Measurements from ENCODE around the gene EPB41. TPM values are rescaled to one million over a fixed set of nuclear protein-coding genes. Genes with fewer than 3 reads are reported as not detected.

Gene EPB41
- total RNA-seq, 1 experiment from 2014 or later = 20.2 TPM

DNA sequence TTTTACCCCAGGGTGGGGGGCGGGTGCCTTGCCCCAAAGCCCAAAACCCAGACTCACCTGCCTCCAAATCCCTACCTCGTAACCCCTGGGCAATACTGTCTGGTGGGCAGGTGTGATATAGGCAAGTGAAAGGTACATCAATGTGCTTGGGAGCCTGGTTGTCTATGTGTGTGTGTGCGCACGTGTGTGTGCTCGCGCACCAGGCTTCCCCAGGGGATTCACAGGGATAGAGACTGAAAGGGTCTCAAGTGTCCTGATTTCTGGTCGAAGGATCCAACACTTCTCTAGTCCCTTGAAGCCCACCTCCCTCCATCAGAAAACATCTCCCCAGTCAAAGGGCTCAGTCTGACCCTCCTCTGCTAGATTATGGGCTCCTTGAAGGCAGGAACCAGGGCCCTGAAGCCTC lies 28.9 kb upstream of the EPB41 start:
- BruUV-seq (replicated peaks) = no TSS peak
- DNase-seq (ENCODE audit: low read depth, low spot score) (no peak), ATAC-seq (no peak)
- no peaks in the 10 kb centered on the region for H3K27me3 ChIP-seq (ENCODE audit: control insufficient read depth, insufficient read depth, low read length)
- intact Hi-C loops (cut with micrococcal nuclease; ENCODE audit: unreplicated experiment) = no loop called here
- in situ Hi-C loops (cut with HindIII; ENCODE audit: low pct_unique_long_range_greater_than_20kb, low sequenced_read_pairs) = no loop called here
- peaks cover 12% of the 10 kb centered on the region for H3K4me1 ChIP-seq (ENCODE audit: control insufficient read depth, insufficient read depth, low read length)
- ChIA-PET CTCF (interaction anchor here (0.6 to 0.7 kb wide), 3 partner anchors 29 to 335 kb away, joined by 4 to 5 read pairs (median 4); partner anchors contain the start of gene EPB41), POLR2A (interaction anchor here (0.7 kb wide), 1 partner anchor 18 kb away, joined by 9 read pairs; no protein-coding TSS in a partner anchor)
- H3K4me3 ChIP-seq (ENCODE audit: low read depth in 2 of 2, low read length in 2 of 2) = no peak overlapping the region
- H3K9me3 ChIP-seq (ENCODE audit: control insufficient read depth, insufficient read depth, low read depth, low read length) = no peaks in the 10 kb centered on the region
- TF ChIP-seq, protein P1, sequence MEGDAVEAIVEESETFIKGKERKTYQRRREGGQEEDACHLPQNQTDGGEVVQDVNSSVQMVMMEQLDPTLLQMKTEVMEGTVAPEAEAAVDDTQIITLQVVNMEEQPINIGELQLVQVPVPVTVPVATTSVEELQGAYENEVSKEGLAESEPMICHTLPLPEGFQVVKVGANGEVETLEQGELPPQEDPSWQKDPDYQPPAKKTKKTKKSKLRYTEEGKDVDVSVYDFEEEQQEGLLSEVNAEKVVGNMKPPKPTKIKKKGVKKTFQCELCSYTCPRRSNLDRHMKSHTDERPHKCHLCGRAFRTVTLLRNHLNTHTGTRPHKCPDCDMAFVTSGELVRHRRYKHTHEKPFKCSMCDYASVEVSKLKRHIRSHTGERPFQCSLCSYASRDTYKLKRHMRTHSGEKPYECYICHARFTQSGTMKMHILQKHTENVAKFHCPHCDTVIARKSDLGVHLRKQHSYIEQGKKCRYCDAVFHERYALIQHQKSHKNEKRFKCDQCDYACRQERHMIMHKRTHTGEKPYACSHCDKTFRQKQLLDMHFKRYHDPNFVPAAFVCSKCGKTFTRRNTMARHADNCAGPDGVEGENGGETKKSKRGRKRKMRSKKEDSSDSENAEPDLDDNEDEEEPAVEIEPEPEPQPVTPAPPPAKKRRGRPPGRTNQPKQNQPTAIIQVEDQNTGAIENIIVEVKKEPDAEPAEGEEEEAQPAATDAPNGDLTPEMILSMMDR (IDR thresholded peaks at IDR 0.05) = no peak
- TF ChIP-seq REST (IDR thresholded peaks at IDR 0.05; ENCODE audit: insufficient read depth in 1 of 2, low read depth in 2 of 2, low read length in 1 of 2) = no peak
- TF ChIP-seq TCF7L2 (IDR thresholded peaks at IDR 0.05; ENCODE audit: low read depth, low read length) = no peak
- no peak for TF ChIP-seq SIN3A (IDR thresholded peaks at IDR 0.05; ENCODE audit: borderline replicate concordance, insufficient read depth, low read depth, low read length)
- no peak for TF ChIP-seq POLR2AphosphoS5 (IDR thresholded peaks at IDR 0.05; ENCODE audit: low read depth, low read length)
- no peaks in the 10 kb centered on the region; the same call in 1 of the 2 replicates for H3K36me3 ChIP-seq (ENCODE audit: control insufficient read depth, insufficient read depth, low read length)
- no peak overlapping the region for H3K27ac ChIP-seq (ENCODE audit: low read length)

DNA sequence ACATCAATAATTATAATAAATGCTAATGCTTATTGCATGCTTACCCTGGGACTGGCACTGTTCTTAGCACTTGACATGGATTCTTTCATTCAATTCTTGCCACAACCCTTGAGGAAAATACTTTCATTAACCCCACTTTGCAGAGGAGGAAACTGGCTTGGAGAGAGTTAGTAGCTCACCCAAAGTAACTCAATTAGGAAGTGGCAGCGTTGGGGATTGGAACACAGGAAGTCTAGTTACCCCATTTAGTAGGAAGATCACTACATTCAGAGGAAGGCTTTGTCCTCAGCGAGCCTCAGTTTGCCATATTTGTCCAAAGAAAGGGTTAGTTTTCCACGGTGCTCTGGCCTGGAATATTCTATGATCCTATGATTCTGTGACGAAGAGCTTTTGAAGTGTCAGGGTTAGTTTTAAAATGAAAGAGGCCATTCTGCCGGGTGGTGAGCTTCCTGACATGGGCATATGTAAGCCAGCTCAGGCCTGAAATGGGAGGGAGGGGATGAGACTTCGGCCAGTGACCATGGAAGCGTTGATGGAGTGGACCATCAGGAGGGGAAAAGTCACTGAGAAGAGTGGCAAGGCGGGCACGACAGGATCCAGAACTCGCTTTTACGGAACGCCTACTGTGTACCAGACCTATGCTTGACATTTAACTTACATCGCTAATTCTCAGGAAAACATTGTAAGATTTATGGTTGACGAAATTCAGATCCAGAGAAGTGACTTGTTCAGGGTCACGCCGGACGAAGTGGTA lies 28.2 kb upstream of the EPB41 start:
- no TSS peak for BruUV-seq (replicated peaks)
- ChIA-PET POLR2A (no interaction called here), CTCF (no interaction called here)
- Histone ChIP-seq H3K27ac (ENCODE audit: low read length) (no peak overlapping the region), H3K4me1 (ENCODE audit: control insufficient read depth, insufficient read depth, low read length) (peaks cover 12% of the 10 kb centered on the region), H3K9me3 (ENCODE audit: control insufficient read depth, insufficient read depth, low read depth, low read length) (no peaks in the 10 kb centered on the region), H3K27me3 (ENCODE audit: control insufficient read depth, insufficient read depth, low read length) (no peaks in the 10 kb centered on the region), H3K36me3 (ENCODE audit: control insufficient read depth, insufficient read depth, low read length) (no peaks in the 10 kb centered on the region; the same call in 1 of the 2 replicates), H3K4me3 (ENCODE audit: low read depth in 2 of 2, low read length in 2 of 2) (peak overlapping the region; percentile 55 to 77; a peak in 3 of 4 replicates)
- intact Hi-C loops (cut with micrococcal nuclease; ENCODE audit: unreplicated experiment) (no loop called here), in situ Hi-C loops (cut with HindIII; ENCODE audit: low pct_unique_long_range_greater_than_20kb, low sequenced_read_pairs) (no loop called here)
- TF ChIP-seq POLR2AphosphoS5 (IDR thresholded peaks at IDR 0.05; ENCODE audit: low read depth, low read length) (no peak), TCF7L2 (IDR thresholded peaks at IDR 0.05; ENCODE audit: low read depth, low read length) (no peak)
- TF ChIP-seq, protein P1 (IDR thresholded peaks at IDR 0.05) = no peak
- ATAC-seq (no peak), DNase-seq (ENCODE audit: low read depth, low spot score) (no peak)
